Measurements from ENCODE around the gene LRRC36.

LRRC36 gene

GRCh38 chr16:67281536-67282446, 44.8 kb upstream of the LRRC36 start:
- H2AFZ ChIP-seq (ENCODE audit: low read length) = no peak overlapping the region
- H4K20me1 ChIP-seq (ENCODE audit: insufficient read depth, low read length) = no peaks in the 10 kb centered on the region
- peaks cover 14% of the 10 kb centered on the region for H3K79me2 ChIP-seq (ENCODE audit: low read length)
- H3K4me1 ChIP-seq (ENCODE audit: low read length) = peaks cover 5% of the 10 kb centered on the region; the same call in 1 of the 2 replicates
- H3K27ac ChIP-seq (ENCODE audit: low read length) = no peak overlapping the region
- no peak for DNase-seq
- no peaks in the 10 kb centered on the region for H3K9me3 ChIP-seq (replicated peaks; ENCODE audit: insufficient read depth, low read length)
- no peaks in the 10 kb centered on the region for H3K9me2 ChIP-seq (replicated peaks; ENCODE audit: insufficient read depth, low read length)
- TF ChIP-seq EZH2 (optimal IDR thresholded peaks at IDR 0.05; ENCODE audit: low read depth, low read length) (no peak), EZH2phosphoT487 (IDR thresholded peaks at IDR 0.05; ENCODE audit: low read length) (no peak), CTCF (IDR thresholded peaks at IDR 0.05; ENCODE audit: low read length) (no peak)
- H3K27me3 ChIP-seq (replicated peaks; ENCODE audit: insufficient read depth, low read length) = no peaks in the 10 kb centered on the region
- H3K9ac ChIP-seq (ENCODE audit: low read length) = no peak overlapping the region
- H3K4me2 ChIP-seq (ENCODE audit: low read depth, low read length) = no peak overlapping the region
- H3F3A ChIP-seq (ENCODE audit: insufficient read depth, low read length) = no peaks in the 10 kb centered on the region
- H3K36me3 ChIP-seq (replicated peaks; ENCODE audit: insufficient read depth, low read length) = no peaks in the 10 kb centered on the region
- H3K4me3 ChIP-seq (ENCODE audit: low read length) = no peak overlapping the region

DNA sequence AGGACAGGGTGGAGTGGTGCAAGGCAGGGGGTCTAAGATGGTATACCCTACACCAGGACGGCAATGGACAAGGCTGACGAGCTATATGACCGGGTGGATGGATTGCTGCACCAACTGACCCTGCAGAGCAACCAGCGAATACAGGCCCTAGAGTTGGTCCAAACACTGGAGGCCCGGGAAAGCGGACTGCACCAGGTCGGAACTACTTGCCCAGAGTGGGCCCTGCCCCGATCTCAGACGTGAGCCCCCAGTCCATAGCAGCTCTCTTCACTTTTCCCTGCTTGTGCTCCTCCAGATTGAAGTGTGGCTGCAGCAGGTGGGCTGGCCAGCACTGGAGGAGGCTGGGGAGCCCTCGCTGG, 44.2 kb upstream of the LRRC36 start:
- Histone ChIP-seq H2AFZ (ENCODE audit: low read length) (no peak overlapping the region), H3K79me2 (ENCODE audit: low read length) (peaks cover 13% of the 10 kb centered on the region), H3K27ac (ENCODE audit: low read length) (no peak overlapping the region), H3K9ac (ENCODE audit: low read length) (no peak overlapping the region), H3K9me3 (replicated peaks; ENCODE audit: insufficient read depth, low read length) (no peaks in the 10 kb centered on the region), H3K27me3 (replicated peaks; ENCODE audit: insufficient read depth, low read length) (no peaks in the 10 kb centered on the region), H3K4me1 (ENCODE audit: low read length) (peaks cover 5% of the 10 kb centered on the region; the same call in 1 of the 2 replicates), H3K36me3 (replicated peaks; ENCODE audit: insufficient read depth, low read length) (no peaks in the 10 kb centered on the region), H3K4me3 (ENCODE audit: low read length) (no peak overlapping the region), H3F3A (ENCODE audit: insufficient read depth, low read length) (no peaks in the 10 kb centered on the region), H3K4me2 (ENCODE audit: low read depth, low read length) (no peak overlapping the region), H4K20me1 (ENCODE audit: insufficient read depth, low read length) (no peaks in the 10 kb centered on the region), H3K9me2 (replicated peaks; ENCODE audit: insufficient read depth, low read length) (no peaks in the 10 kb centered on the region)
- no peak for DNase-seq
- TF ChIP-seq EZH2 (optimal IDR thresholded peaks at IDR 0.05; ENCODE audit: low read depth, low read length) (no peak), EZH2phosphoT487 (IDR thresholded peaks at IDR 0.05; ENCODE audit: low read length) (no peak), CTCF (IDR thresholded peaks at IDR 0.05; ENCODE audit: low read length) (no peak)

DNA sequence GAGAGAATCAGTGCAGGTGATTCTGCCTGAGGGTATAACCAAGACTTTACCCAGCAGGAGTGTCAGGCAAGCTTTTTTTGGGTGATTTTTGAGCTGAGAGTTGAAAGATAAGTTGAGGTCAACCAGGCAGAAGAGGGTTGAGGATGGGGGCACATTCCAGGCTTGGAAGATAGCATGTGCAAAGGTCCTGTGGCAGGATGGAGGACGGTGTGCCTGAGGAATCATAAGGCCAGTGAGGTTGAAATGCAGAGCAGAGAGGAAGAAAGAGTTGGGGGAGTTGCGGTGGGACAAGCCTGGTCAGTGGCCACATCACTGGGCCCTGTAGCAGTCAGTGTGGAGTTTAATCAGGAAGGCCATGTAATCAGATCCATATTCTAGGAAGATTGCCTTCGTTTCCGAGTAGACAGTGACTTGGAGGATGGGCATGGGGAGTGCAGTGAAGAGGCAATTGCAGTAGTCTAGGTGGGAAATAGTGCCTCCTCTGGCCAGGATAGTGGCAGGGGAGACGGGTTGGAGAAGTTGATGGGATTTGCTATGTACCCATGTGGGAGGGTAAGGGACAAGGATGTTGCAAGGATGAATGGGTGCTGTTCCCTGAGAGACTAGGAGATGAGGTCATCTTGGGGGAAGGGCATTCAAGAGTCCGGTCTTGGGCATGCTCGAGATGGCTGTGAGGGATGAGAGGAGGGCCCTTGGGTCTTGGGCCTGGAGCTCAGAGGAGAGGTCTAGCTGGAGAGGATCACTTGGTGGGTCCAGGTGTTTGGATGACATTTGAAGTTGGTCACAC, 43.4 kb upstream of the LRRC36 start:
- Histone ChIP-seq H3K4me2 (ENCODE audit: low read depth, low read length) (no peak overlapping the region), H3K36me3 (replicated peaks; ENCODE audit: insufficient read depth, low read length) (no peaks in the 10 kb centered on the region), H3K27me3 (replicated peaks; ENCODE audit: insufficient read depth, low read length) (no peaks in the 10 kb centered on the region), H3K4me1 (ENCODE audit: low read length) (peaks cover 5% of the 10 kb centered on the region; the same call in 1 of the 2 replicates), H3K4me3 (ENCODE audit: low read length) (no peak overlapping the region), H3K27ac (ENCODE audit: low read length) (no peak overlapping the region), H4K20me1 (ENCODE audit: insufficient read depth, low read length) (no peaks in the 10 kb centered on the region), H3K9me3 (replicated peaks; ENCODE audit: insufficient read depth, low read length) (no peaks in the 10 kb centered on the region), H3F3A (ENCODE audit: insufficient read depth, low read length) (no peaks in the 10 kb centered on the region), H2AFZ (ENCODE audit: low read length) (no peak overlapping the region), H3K9ac (ENCODE audit: low read length) (no peak overlapping the region), H3K9me2 (replicated peaks; ENCODE audit: insufficient read depth, low read length) (no peaks in the 10 kb centered on the region), H3K79me2 (ENCODE audit: low read length) (peaks cover 7% of the 10 kb centered on the region)
- TF ChIP-seq CTCF (IDR thresholded peaks at IDR 0.05; ENCODE audit: low read length) = no peak
- TF ChIP-seq EZH2phosphoT487 (IDR thresholded peaks at IDR 0.05; ENCODE audit: low read length) = no peak
- TF ChIP-seq EZH2 (optimal IDR thresholded peaks at IDR 0.05; ENCODE audit: low read depth, low read length) = no peak
- DNase-seq = no peak
